Skeletal muscle tissue (tissue), 4 donors: ENCODE measurements around the gene POC1B. TPM values are rescaled to one million over a fixed set of nuclear protein-coding genes. Genes with fewer than 3 reads are reported as not detected.

Experiments used
- H3K27ac ChIP-seq: one replicate; pipeline ENCODE4 v1.7.0; 2013; ENCODE audit warnings: mild to moderate bottlenecking, low read depth, low read length, inconsistent platforms
- H3K27me3 ChIP-seq, 3 donors: one replicate each; pipeline ENCODE4 v1.7.0; 2013; ENCODE audit warnings: low read length in 3 of 3; ENCODE audit not compliant: control insufficient read depth in 3 of 3, insufficient read depth in 3 of 3
- H3K36me3 ChIP-seq, 3 donors: one replicate each; pipeline ENCODE4 v1.7.0; 2013; ENCODE audit warnings: low read length in 3 of 3; ENCODE audit not compliant: control insufficient read depth in 3 of 3, insufficient read depth in 3 of 3
- H3K4me1 ChIP-seq, 3 donors: one replicate each; pipeline ENCODE4 v1.7.0; 2013; ENCODE audit warnings: low read length in 3 of 3, mild to moderate bottlenecking in 3 of 3; ENCODE audit not compliant: control insufficient read depth in 3 of 3, insufficient read depth in 3 of 3
- H3K4me3 ChIP-seq, 3 donors: one replicate each; pipeline ENCODE4 v1.7.0; 2013; ENCODE audit warnings: low read length in 3 of 3
- H3K9ac ChIP-seq, 3 donors: one replicate each; pipeline ENCODE4 v1.7.0; 2013; ENCODE audit warnings: low read length in 3 of 3, mild to moderate bottlenecking in 3 of 3, moderate library complexity in 2 of 3, low read depth in 1 of 3
- H3K9me3 ChIP-seq, 3 donors: one replicate each; pipeline ENCODE4 v1.7.0; 2013; ENCODE audit warnings: low read length in 3 of 3; ENCODE audit not compliant: control insufficient read depth in 3 of 3
- total RNA-seq: library from RNA; depleted of rRNA; stranded (reverse); fragments of >200 nt; gene quantifications from one replicate; pipeline ENCODE4 v1.2.3, GENCODE V29; 2014
- donor health status: Osteomylitis.

The POC1B gene
- total RNA-seq: 36.5 TPM

DNA sequence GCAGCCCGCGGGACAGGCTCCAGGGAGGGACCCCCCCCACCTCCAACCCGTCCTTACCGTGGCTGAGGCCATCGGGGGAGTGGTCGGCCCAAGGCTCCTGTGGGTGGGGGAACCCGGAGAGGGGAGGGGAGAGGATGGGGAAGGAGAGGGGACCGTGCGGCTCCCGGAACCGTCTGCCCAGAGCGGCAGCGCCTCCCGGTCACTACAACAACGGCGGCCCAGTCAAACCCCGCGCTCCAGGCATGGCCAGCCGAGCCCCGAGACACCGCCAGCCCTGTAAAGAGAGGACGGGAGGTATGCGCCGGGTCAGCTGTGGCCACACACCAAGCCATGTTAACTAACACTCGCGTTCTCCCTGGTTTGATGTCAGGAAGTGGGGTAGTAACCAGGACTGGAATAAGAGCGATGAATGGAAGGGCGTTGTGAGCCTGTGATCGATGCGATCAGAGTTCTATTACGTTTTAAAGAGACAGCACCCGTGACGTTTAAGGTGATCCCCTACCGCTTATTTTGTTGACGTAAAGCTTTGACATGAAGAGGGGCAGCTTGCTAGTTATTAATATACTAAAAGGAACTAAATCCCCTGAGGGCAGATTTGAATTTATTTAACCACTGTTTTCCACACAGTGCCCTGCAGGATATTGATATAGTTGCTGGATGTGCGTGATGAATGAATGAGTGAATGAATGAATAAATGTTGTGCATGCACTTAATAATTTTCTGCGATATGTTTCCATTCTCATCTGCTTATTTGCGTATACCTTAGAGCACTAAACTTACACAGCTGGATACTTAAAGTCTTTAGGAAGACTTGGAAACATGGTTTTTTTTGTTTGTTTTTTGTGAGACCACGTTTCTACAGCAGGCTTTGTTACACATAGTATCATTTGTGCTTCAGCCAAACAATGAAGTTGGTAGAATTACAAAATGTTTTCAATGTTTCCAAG lies at the start of gene POC1B:
Gene POC1B (minus strand): TSS at position 224 of the 947 bp plus-strand sequence. CDS start 152 bp downstream, at position 72.
- Histone ChIP-seq H3K9ac (peak within 1 kb of the TSS; percentile 78 to 87 (median 86)), H3K4me1 (peaks cover 16 to 42% (median 17%) of the 10 kb centered on the region in 3 donors), H3K36me3 (no peaks in the 10 kb centered on the region), H3K27me3 (no peaks in the 10 kb centered on the region), H3K27ac (peak within 1 kb of the TSS; percentile 88), H3K9me3 (no peaks in the 10 kb centered on the region), H3K4me3 (peak within 1 kb of the TSS; percentile 94 to 98 (median 97))

DNA sequence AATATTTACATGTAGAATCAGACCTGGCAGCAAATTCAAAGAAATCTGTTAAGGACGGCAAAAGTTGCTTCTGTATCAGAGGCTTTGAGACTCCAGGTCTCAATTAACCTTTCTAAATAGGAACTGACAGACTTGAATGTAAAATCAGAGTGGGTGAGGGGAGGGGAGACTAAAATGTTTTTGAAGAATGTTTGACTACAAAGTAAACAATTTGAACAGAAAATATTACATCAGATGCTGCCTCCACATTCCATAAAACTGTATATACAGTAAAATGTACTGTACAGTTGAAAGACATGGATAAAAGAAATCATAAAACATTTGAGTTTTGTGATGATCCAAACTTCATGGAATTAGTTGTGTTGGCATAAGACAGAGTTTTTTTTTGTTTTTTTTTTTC lies 49.5 kb upstream of the POC1B start:
- Histone ChIP-seq H3K9ac (no peak overlapping the region), H3K36me3 (no peaks in the 10 kb centered on the region), H3K27me3 (no peaks in the 10 kb centered on the region), H3K27ac (no peak overlapping the region), H3K4me3 (no peak overlapping the region), H3K4me1 (no peaks in the 10 kb centered on the region), H3K9me3 (no peaks in the 10 kb centered on the region)

DNA sequence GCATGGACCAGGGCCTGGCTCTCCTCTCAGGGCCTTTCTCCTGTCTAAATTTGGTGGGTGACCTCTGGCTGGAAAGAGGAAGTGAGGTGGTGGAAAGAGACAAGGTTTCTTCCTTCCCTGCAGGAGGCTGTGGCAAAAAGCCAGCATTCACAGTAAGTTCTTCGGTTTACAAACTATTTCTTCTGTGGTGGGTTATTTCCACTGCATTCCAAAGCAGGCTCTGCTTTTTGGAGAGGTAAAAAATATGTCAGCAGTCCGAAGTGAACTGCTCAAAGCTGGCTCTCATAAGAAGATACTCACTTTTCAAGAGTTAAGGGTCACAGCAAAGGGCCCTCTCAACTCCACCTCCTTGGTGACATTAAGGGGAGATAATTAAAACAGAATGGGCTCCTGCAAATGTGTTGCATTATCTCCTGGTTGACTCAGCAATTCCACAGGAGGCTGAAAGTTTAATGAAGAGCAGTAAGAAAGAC lies 48.9 kb upstream of the POC1B start:
- Histone ChIP-seq H3K4me1 (no peaks in the 10 kb centered on the region), H3K9me3 (no peaks in the 10 kb centered on the region), H3K36me3 (no peaks in the 10 kb centered on the region), H3K9ac (no peak overlapping the region), H3K4me3 (no peak overlapping the region), H3K27me3 (no peaks in the 10 kb centered on the region), H3K27ac (no peak overlapping the region)

DNA sequence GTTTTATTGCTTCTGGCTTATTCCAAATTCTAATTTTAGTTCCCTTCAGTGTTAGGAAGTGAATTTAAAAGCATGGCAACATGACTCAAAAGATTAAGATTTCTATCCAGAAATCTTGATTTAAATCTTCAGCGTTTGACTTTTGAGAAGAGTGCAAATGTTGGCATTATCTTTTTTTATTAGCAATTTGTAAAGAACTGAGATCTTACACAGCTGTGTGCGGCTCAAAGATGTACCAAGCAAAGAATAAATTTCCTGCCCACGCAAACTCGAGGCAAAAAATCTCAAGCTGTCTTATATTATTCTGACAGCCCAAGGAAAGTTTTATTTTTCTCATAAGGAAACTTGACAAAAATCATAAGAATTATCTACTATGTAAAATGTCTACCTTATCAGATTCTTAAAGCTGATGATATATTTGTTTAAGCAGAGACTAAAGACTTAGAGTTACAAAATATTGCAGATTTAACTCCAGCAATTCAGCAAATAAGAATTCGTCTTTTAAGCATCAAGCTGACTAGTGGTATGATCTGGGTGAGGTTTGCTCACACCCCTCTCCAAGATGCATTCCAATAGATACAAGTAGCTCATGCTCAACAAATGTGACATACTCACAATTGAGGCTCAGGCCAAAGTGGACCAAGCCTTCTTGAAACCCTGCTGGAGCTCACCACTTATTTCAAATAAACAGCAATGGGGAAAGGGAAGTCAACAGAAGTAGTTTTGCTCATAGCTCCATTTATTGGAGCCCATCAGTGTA lies 47.4 kb upstream of the POC1B start:
- H3K9ac ChIP-seq: no peak overlapping the region
- H3K9me3 ChIP-seq: no peaks in the 10 kb centered on the region
- H3K27me3 ChIP-seq: no peaks in the 10 kb centered on the region
- no peak overlapping the region for H3K27ac ChIP-seq
- no peaks in the 10 kb centered on the region for H3K4me1 ChIP-seq
- H3K4me3 ChIP-seq: no peak overlapping the region
- H3K36me3 ChIP-seq: no peaks in the 10 kb centered on the region

DNA sequence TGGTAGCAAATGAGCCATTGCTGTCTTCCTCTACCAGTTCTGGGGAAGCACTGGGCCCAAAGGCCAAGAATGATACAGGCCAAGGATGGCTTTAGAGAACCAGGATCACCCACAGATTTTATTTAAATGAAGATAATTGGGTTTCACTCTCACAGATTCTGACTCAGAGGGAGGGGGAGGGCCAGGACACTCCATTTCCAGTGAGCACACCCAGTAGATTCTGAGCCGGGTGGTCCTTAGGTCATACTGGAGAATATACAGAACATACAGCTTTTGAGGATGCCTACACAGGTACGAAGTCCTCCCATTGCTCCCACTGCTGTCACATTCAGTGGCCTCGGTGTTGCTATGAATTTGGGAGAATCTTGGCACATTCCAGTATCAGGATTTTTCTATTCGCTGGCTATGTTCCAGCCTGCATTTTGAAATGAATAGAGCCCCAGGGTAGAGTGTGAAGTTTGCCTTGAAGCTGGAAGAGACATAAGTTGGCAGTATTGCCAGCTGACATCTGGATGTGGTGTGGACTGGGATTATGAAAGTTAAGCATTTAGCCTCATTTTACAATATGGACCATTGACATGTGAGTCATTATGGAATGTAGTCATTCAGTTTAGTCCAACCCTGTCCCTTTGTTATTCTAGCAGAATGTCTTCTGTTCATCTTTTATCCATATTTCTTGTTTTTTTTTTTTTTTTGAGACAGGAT lies 45.8 kb upstream of the POC1B start:
- Histone ChIP-seq H3K27ac (no peak overlapping the region), H3K27me3 (no peaks in the 10 kb centered on the region), H3K4me3 (no peak overlapping the region), H3K9ac (no peak overlapping the region), H3K4me1 (no peaks in the 10 kb centered on the region), H3K36me3 (no peaks in the 10 kb centered on the region), H3K9me3 (no peaks in the 10 kb centered on the region)

DNA sequence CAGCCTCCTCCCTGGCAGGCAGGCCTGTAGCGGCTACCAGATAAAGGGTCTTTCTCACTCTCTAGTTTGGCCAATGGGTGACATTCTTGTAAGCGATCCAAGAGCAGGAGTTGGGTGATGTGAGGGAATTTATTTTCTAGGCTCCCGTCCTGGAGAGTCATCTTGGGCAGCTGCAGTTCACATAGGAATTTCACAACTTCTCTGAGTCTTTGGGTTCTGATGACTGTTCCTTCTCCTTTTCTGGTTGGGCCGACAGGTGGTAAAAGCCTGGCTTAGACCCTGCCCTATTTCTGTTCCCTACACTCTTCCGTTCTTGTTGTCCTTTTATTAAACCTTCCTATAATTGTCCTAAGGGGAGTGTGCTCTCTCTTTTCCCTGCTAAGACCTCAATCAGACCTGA lies 42.6 kb upstream of the POC1B start:
- H3K36me3 ChIP-seq: no peaks in the 10 kb centered on the region
- no peak overlapping the region for H3K4me3 ChIP-seq
- no peaks in the 10 kb centered on the region for H3K9me3 ChIP-seq
- H3K27ac ChIP-seq: no peak overlapping the region
- no peaks in the 10 kb centered on the region for H3K4me1 ChIP-seq
- no peaks in the 10 kb centered on the region for H3K27me3 ChIP-seq
- H3K9ac ChIP-seq: no peak overlapping the region

DNA sequence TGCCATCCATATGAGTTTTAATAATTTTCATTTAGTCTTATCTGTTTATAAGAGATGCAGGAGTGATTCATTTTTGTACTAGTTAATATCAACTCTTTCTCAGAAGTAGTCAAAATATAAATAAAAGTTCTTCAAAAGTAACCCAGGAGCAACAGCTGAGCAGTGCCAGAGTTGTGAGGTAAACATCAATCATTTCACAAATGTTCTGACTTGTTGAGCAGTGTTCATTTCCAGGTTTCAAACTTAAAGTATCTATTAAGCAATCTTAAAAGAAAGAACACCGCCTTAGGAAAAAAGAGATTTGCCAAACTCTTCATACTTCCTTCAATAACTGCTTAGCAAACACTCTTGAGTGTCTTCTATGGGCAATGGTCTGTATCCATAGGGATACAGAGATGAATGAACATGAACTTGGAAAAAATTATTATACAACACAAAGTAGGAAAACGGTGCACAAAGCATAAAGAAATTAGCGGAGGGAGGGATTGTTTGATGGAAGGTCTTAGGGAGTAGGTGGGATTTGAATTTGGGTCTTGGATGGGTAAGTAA lies 41.9 kb upstream of the POC1B start:
- Histone ChIP-seq H3K4me1 (no peaks in the 10 kb centered on the region), H3K36me3 (no peaks in the 10 kb centered on the region), H3K4me3 (no peak overlapping the region), H3K27me3 (no peaks in the 10 kb centered on the region), H3K9me3 (no peaks in the 10 kb centered on the region), H3K27ac (no peak overlapping the region), H3K9ac (no peak overlapping the region)

DNA sequence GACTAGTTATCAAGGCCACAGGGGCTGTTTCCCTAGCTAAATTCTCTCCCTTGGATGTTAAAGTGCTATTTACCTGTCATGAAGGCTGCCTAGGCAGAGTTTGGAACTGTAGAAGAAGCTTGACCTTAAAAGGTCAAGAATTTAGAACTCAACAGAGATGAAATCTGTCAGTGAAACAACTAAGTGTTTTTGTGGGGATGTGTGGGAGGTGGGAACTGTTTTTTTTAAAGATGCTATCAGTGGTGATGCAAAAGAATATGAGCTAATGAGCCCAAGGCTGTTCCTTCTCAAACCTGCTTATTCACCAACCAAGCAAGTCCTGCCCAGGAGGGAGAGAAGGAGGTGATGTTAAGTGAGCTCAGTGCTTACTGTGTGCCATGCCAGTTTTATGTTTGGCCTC lies 40.8 kb upstream of the POC1B start:
- Histone ChIP-seq H3K9ac (no peak overlapping the region), H3K27ac (no peak overlapping the region), H3K4me1 (no peaks in the 10 kb centered on the region), H3K36me3 (no peaks in the 10 kb centered on the region), H3K9me3 (no peaks in the 10 kb centered on the region), H3K4me3 (no peak overlapping the region), H3K27me3 (no peaks in the 10 kb centered on the region)

DNA sequence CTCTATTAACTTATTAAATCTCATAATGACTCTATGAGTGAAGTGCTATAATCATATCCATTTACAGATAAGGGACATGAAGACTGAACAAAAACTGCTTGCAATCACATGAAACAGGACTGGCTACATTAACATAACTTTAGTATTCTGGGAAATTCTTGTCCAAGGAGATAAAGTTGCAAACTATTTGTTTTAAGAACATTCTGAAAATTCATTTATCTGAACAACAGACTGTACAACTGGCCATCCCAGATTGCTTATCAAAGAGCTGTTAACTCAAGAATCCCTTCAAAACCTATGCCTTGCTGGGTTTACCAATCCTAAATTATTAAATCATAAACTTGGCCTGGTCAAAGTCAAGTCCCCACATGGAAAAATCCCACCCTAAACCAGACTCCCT lies 39.2 kb upstream of the POC1B start:
- Histone ChIP-seq H3K9ac (no peak overlapping the region), H3K27me3 (no peaks in the 10 kb centered on the region), H3K27ac (no peak overlapping the region), H3K4me3 (no peak overlapping the region), H3K4me1 (no peaks in the 10 kb centered on the region), H3K9me3 (no peaks in the 10 kb centered on the region), H3K36me3 (no peaks in the 10 kb centered on the region)
